Measurements from ENCODE around the gene TNFSF12.

Gene TNFSF12, protein sequence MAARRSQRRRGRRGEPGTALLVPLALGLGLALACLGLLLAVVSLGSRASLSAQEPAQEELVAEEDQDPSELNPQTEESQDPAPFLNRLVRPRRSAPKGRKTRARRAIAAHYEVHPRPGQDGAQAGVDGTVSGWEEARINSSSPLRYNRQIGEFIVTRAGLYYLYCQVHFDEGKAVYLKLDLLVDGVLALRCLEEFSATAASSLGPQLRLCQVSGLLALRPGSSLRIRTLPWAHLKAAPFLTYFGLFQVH

DNA sequence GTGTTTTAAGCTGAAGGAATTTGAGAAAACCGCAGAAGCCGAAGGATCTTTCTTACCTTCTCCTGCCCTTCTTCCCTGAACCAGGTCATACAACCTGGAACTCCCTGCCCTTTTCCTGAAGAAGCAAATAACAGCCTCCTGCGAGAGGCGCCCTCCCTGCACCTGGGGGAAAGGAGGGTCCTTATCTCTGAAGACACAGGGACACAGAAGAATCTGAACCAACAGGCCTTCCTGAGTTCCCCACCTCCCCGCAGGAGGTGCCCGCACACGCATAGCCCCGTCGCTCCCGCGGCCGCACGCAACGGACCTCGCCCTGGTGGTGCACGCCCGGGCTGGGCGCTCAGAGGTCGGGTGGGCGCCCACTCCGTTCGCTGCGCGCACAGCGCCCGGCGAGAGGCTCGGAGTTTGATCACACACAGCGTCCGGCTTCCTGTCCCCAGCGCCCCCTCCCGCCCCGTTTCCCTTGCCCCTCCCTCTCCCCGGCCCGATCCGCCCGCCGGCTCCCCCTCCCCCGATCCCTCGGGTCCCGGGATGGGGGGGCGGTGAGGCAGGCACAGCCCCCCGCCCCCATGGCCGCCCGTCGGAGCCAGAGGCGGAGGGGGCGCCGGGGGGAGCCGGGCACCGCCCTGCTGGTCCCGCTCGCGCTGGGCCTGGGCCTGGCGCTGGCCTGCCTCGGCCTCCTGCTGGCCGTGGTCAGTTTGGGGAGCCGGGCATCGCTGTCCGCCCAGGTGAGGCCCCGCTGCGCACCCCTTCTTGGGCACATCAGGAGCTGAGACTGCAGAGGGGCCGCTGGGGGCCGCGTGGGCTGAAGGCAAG, at the start of gene TNFSF12:
Gene TNFSF12, plus strand, starts transcription at position 474 of the 816 bp plus-strand sequence. Its CDS starts 96 bp downstream, at position 570.
- no peak for DNase-seq (ENCODE audit: low read depth)

DNA sequence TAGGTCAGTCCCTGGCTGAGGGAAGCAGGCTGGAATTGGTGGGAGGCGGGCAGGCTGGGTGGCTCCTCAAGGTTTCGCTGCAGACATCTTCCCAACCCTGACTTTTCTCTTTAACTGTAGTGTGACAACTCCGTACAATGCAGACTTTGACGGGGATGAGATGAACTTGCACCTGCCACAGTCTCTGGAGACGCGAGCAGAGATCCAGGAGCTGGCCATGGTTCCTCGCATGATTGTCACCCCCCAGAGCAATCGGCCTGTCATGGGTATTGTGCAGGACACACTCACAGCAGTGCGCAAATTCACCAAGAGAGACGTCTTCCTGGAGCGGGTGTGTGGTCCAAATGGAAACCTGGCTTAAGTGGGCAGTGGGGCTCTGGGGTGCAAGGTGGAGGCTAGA, 49.7 kb upstream of the TNFSF12 start:
- no peak for DNase-seq (ENCODE audit: low read depth)

DNA sequence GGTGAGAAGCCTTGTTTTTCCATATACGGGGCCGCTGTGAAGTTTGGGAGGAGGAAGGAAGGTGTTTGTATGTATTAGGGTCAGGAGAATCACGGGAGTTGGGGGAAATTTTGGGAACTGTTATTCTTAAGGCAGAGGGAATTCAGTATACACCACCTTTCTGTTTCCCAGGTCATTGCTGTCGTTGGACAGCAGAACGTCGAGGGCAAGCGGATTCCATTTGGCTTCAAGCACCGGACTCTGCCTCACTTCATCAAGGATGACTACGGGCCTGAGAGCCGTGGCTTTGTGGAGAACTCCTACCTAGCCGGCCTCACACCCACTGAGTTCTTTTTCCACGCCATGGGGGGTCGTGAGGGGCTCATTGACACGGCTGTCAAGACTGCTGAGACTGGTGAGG, 47.1 kb upstream of the TNFSF12 start:
- DNase-seq (ENCODE audit: low read depth) = no peak

DNA sequence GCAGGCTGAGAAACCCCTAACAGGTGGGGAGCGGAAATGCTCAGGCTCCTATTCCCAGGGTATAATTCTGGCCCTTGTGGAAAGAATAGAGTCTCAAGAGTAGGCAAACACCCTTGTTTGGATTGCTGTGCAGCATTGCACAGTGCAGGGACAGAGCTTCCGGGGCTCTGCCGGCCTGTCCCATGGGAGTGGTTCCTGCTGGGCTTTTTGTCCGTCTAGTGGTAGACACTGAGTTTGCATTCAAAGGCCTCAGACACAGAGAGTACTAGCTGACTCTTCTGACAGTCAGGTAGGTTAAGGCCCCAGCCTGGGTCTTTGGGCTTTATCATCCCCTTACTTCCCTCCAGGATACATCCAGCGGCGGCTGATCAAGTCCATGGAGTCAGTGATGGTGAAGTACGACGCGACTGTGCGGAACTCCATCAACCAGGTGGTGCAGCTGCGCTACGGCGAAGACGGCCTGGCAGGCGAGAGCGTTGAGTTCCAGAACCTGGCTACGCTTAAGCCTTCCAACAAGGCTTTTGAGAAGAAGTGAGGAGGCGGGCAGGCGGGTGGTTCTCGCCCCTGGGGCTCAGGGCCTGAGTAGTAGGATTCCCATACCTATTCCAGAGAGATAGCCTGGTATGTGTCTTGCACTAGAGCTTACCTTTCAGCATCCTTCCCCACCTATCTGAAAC, 46.5 kb upstream of the TNFSF12 start:
- DNase-seq (ENCODE audit: low read depth) = no peak

DNA sequence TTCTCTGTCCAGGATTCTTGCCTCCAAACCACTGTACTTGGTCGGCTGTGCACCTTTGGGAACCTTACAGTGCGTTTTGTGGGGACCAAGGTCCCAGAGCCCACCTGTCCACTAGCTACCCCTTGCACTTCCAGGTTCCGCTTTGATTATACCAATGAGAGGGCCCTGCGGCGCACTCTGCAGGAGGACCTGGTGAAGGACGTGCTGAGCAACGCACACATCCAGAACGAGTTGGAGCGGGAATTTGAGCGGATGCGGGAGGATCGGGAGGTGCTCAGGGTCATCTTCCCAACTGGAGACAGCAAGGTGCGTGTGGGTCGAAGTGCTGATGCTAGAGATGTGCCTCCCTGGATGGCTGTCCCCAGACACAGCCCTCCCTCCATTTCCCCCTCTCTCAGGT, 45.9 kb upstream of the TNFSF12 start:
- no peak for DNase-seq (ENCODE audit: low read depth)

DNA sequence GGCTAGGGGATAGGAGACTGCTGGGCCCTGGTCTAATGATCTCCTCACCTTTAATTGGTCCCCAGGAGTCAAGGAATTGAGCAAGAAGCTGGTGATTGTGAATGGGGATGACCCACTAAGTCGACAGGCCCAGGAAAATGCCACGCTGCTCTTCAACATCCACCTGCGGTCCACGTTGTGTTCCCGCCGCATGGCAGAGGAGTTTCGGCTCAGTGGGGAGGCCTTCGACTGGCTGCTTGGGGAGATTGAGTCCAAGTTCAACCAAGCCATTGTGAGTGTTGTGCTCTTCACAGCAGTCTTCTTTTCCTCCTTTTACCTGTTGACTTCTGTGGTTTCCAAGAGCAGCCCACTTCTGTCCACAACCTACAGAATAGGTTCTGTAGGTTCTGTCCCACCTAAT, 45.3 kb upstream of the TNFSF12 start:
- DNase-seq (ENCODE audit: low read depth) = no peak

DNA sequence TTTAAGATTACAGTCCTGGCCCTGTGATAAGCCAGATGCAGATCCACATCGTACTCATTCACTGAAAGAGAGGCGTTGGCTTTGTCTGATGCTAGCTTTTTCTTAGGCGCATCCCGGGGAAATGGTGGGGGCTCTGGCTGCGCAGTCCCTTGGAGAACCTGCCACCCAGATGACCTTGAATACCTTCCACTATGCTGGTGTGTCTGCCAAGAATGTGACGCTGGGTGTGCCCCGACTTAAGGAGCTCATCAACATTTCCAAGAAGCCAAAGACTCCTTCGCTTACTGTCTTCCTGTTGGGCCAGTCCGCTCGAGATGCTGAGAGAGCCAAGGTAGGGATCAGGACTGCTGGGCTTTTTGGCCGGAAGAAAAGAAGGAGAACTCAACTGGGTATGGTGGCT, 40.7 kb upstream of the TNFSF12 start:
- DNase-seq (ENCODE audit: low read depth) = no peak

DNA sequence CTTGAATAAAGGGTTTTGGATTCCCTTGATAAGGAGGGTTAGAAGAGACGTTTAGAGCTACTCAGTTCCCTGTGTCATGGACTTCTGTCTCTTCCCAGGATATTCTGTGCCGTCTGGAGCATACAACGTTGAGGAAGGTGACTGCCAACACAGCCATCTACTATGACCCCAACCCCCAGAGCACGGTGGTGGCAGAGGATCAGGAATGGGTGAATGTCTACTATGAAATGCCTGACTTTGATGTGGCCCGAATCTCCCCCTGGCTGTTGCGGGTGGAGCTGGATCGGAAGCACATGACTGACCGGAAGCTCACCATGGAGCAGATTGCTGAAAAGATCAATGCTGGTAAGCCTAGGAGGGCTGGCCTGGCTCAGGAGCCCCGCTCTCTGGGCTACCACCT, 40.0 kb upstream of the TNFSF12 start:
- no peak for DNase-seq (ENCODE audit: low read depth)

DNA sequence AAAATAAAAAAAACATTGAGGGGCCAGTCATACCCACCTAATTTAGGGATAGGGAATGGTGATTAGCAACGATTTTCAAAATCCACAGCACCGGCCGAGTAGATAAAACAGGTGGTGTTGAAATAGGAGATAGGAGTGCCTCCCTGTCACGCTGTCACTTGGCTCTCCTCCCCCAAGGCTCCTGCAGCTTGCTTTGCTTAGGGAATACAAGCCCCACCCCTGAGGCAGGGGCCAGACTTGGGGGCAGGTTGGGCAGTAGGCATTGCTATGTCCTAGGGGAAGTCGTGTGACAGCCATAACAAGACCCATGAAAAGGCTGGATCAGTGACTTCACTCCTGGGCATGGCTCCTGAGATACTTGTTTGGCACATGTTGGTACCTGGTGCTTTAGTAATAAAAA, 38.9 kb upstream of the TNFSF12 start:
- DNase-seq (ENCODE audit: low read depth) = no peak

DNA sequence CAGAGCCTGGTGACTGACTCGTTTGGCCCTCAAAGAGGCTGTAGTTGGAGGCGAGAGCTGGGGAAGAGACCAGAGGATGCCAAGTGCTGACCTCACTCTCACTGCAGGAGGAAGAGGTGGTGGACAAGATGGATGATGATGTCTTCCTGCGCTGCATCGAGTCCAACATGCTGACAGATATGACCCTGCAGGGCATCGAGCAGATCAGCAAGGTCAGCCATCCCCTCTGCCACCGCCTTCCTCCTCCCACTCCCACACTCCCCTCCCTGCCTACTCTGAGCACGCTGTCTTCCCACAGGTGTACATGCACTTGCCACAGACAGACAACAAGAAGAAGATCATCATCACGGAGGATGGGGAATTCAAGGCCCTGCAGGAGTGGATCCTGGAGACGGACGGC, 37.8 kb upstream of the TNFSF12 start:
- no peak for DNase-seq (ENCODE audit: low read depth)

DNA sequence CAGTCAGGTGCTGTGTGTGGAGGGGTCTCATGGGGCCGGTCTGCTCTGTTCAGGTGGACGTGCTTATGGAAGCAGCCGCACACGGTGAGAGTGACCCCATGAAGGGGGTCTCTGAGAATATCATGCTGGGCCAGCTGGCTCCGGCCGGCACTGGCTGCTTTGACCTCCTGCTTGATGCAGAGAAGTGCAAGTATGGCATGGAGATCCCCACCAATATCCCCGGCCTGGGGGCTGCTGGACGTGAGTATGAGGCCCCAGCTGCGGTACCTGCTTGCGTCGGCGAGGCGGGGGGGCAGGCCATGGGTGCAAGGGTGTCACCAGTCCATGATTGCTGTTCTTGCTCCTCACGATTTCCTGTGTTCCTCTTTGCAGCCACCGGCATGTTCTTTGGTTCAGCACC, 36.8 kb upstream of the TNFSF12 start:
- no peak for DNase-seq (ENCODE audit: low read depth)

DNA sequence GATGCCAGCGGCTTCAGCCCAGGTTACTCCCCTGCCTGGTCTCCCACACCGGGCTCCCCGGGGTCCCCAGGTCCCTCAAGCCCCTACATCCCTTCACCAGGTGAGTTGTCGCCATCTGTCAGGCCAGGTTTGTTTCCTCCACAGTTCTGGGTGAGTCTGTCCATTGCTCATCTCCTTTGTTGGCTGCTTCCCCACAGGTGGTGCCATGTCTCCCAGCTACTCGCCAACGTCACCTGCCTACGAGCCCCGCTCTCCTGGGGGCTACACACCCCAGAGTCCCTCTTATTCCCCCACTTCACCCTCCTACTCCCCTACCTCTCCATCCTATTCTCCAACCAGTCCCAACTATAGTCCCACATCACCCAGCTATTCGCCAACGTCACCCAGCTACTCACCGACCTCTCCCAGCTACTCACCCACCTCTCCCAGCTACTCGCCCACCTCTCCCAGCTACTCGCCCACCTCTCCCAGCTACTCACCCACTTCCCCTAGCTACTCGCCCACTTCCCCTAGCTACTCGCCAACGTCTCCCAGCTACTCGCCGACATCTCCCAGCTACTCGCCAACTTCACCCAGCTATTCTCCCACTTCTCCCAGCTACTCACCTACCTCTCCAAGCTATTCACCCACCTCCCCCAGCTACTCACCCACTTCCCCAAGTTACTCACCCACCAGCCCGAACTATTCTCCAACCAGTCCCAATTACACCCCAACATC, 35.9 kb upstream of the TNFSF12 start:
- DNase-seq (ENCODE audit: low read depth) = no peak

DNA sequence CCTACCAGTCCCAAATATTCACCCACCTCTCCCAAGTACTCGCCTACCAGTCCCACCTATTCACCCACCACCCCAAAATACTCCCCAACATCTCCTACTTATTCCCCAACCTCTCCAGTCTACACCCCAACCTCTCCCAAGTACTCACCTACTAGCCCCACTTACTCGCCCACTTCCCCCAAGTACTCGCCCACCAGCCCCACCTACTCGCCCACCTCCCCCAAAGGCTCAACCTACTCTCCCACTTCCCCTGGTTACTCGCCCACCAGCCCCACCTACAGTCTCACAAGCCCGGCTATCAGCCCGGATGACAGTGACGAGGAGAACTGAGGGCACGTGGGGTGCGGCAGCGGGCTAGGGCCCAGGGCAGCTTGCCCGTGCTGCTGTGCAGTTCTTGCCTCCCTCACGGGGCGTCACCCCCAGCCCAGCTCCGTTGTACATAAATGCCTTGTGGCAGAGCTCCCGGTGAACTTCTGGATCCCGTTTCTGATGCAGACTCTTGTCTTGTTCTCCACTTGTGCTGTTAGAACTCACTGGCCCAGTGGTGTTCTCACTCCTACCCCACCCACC, 34.9 kb upstream of the TNFSF12 start:
- no peak for DNase-seq (ENCODE audit: low read depth)

DNA sequence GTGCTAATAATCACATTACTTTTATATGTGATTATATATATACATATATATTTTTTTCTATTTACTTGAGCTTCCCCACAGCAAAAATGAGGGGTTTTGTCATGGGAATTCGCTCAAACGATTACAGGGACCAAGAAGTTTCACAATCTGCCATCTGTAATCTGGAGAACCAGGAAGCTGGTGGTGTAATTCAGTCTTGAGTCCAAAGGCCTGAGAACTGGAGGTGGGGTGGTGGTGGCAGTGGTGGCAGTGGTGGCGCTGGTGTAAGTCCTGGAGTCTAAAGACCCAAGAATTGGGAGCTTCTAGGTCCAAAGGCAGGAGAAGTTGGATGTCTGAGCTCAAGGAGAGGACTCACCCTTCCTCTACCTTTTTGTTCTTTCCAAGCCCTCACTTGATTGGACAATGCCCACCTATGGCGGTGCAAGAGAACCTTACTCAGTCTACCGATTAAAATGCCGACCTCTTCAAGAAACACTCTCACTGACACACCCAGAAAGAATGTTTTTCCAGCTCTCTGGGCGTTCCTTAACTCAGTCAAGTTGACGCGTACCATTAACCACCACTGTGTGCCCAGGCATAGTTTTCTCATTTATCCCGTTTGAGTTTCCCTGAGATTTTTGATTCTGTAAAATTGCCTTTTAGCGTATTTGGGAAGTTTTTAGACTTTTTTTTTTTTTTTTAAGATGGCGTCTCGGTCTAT, 32.8 kb upstream of the TNFSF12 start:
- no peak for DNase-seq (ENCODE audit: low read depth)

DNA sequence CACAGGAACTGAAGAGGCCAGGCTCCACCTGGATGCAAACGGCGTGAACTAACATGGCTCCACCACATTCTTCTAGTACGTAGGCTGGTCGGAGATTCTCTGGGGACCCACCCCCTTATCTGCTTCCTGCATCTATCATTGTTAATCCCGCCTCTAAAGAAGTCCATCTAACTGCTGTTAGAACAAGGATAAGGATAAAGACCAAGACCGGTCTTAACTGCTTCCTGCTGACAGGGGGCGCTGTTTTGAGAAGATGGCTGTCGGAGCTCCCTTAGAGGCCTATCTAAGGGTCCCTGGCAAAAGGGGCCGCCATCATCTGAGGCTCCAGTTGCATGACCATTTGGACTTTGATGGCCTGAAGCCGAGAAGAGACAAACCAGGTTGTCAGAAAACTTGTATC, 25.8 kb upstream of the TNFSF12 start:
- no peak for DNase-seq (ENCODE audit: low read depth)

DNA sequence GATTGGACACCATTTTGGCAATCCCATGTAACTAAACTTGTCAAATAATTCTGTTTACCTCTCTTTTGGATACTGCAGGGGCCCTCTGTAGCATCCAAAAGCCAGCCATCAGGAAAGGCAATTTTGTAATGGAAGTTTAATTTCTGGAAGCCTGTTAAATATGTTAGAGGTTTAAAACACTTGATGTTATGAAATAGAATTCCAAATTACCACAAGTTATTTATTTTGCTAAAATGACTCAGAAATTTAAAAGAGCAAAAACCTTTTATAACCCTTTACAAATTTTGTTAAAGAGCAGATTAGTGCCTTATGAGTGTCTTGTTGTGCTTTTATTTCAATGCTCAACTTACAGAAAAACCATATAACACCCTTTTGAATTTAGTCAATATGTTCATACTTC, 20.0 kb upstream of the TNFSF12 start:
- DNase-seq (ENCODE audit: low read depth) = no peak

DNA sequence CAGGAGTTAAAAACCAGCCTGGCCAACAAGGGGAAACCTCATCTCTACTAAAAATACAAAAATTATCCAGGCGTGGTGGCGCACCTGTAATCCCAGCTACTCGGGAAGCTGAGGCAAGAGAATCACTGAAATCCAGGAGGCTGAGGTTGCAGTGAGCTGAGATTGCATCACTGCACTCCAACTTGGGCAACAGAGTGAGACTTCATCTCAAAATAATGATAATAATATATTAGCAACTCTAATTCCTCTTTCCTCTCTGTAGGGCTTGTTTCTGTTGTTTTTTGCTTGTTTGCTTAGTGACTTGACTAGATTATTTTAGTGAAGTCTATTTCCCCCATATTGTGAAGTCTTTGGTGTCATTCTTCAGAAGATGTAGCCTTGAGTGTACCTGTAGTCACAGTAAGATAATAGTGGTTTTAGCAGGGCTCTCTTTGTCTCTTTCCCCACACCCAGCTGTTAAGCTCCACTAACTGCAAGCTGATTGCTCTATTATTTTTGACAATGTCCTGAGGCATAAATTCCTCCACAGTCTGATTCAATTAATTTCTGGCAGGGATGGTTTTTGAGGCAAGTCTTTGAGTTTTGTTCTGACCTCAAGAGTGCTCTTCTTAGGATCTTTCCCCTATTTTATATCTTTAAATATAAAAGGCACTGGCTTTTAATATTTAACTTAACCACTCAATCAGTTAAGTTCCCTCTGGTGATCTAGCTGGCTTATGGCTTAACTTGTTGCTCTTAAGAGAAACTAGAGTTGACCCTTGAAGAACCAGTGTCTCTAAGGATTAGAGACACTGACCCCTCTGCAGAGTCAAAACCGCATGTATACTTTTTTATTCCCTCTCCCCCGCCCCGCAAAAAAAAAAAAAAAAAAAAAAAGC, 18.6 kb upstream of the TNFSF12 start:
- no peak for DNase-seq (ENCODE audit: low read depth)

DNA sequence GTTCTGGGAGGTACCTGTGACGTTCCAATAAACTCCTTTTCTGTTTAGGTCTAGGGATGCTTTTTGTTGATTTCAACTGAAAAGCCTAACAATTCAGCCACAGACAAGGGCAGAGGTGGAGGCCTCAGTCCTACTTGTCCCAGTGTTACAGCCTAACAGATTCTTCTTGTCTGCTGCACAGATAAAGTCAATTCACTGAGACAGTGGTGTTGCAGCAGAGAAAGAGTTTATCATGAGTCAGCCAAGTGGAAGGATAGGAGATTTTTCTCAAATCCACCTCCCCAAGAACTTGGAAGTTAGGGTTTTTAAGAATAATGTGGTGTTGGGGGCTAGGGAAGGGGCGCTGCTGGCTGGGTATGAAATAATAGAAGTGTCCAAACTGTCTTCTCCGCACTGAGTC, 10.8 kb upstream of the TNFSF12 start:
- no peak for DNase-seq (ENCODE audit: low read depth)

DNA sequence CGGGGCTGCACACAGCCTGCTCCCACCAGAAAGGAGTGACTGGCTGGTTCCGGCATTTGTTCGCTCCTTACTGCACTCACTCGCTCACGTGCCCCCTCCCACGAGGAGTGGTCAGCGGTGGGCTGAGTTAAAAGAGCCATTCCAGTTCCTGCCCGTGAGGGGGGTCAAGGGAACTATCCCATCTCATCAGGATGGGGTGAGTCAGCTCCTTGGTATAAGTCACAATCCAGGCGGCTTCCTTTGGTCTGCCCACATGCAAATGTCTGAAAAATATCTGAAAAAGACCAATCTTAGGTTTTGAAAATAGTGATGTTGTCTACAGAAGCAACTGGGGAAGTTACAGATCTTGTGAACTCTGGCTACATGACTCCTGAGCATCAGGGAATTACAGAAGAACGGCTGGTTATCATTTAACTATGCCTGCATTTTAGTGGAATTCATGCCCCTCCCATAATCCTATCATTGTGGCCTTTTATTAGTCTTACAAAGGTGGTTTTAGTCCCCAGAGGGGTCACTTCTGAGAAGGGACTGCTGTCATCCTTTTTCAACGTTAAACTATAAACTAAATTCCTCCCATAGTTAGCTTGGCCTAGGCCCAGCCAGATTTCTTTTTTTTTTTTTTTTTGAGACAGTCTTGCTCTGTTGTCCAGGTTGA, 9.8 kb upstream of the TNFSF12 start:
- no peak for DNase-seq (ENCODE audit: low read depth)

DNA sequence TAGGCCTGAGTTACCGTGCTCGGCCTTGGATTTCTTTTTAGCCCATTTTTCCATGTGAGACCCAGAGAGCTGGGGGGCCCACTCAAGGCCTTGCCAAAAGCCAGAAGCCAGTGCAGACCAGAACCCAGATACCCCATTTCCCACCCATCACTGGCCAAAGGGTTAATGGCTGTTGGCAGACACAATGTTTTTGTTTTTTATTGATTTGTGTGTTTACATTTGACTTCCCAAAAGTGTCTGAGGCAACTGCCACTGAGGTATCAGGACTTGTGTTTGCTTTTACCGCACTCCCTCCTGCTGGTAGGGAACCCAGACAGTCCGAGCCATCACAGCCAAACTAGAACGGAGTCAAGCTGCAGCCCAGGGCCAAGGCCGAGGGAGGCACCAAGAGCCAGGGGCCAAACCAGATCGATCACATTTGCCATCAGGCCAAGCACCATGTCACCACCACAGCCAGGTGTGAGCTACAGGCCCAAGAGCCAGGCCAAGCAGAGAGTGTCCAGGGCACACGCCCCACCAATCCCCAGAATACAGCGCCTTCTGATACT, 7.7 kb upstream of the TNFSF12 start:
- no peak for DNase-seq (ENCODE audit: low read depth)

Data from non-pigmented ciliary epithelial cell (primary cell).